Measurements from ENCODE around the gene CTSC. TPM values are rescaled to one million over a fixed set of nuclear protein-coding genes. Genes with fewer than 3 reads are reported as not detected.

CTSC gene
- total RNA-seq, 1 experiment from 2014 or later = 38.0 TPM

DNA sequence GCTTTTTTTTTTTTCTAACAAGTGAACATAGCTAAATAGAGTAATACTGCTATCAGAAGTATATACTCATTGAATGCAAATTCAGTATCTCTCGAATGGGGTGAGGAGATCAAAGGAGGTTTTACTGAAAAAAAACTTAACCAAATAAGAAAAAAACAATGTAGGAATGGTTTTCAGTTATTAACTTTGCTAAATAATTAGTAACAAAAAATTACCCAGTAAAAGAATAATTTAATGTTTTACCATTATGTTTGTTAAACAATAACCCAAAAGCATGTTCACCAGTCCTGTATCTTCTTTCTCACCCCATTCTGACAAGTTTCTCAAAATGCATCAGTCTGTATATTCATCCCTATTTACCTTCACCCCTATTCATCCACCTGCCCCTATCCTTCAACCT is 22.6 kb upstream of the CTSC start:
- H2AFZ ChIP-seq (ENCODE audit: low read depth, low read length, poor library complexity, severe bottlenecking) = no peak overlapping the region
- H3K4me1 ChIP-seq (ENCODE audit: control insufficient read depth in 1 of 2, insufficient read depth in 2 of 2, low read length in 2 of 2) = peaks cover 0 to 8% of the 10 kb centered on the region in 2 experiments; a peak in 1 of 4 replicates
- H3K27me3 ChIP-seq (ENCODE audit: insufficient read depth, low read length) = no peaks in the 10 kb centered on the region
- no peaks in the 10 kb centered on the region for H3K36me3 ChIP-seq (ENCODE audit: control insufficient read depth in 1 of 2, insufficient read depth in 2 of 2, low read length in 2 of 2)
- H4K20me1 ChIP-seq (ENCODE audit: insufficient read depth) = no peaks in the 10 kb centered on the region
- H3K9me3 ChIP-seq (ENCODE audit: control insufficient read depth in 1 of 2, insufficient read depth in 1 of 2, low read depth in 1 of 2, low read length in 2 of 2) = no peaks in the 10 kb centered on the region
- no peak for TF ChIP-seq RAD21 (IDR thresholded peaks at IDR 0.05; ENCODE audit: low read depth)
- TF ChIP-seq CEBPB (IDR thresholded peaks at IDR 0.05; ENCODE audit: low read depth) = no peak
- TF ChIP-seq JUND (IDR thresholded peaks at IDR 0.05) = no peak
- no peak for TF ChIP-seq ZNF274 (IDR thresholded peaks at IDR 0.05; ENCODE audit: low read depth, low read length)
- TF ChIP-seq EZH2 (IDR thresholded peaks at IDR 0.05) = no peak
- TF ChIP-seq TCF7L2 (IDR thresholded peaks at IDR 0.05; ENCODE audit: borderline replicate concordance, extremely low read depth, insufficient read depth, insufficient read length) = no peak
- TF ChIP-seq ZFX (IDR thresholded peaks at IDR 0.05) = no peak
- TF ChIP-seq ELF1 (IDR thresholded peaks at IDR 0.05; ENCODE audit: borderline replicate concordance, low read depth) = no peak
- TF ChIP-seq SIN3A (IDR thresholded peaks at IDR 0.05; ENCODE audit: low read depth) = no peak
- TF ChIP-seq POLR2A (IDR thresholded peaks at IDR 0.05; ENCODE audit: borderline replicate concordance, extremely low read depth, insufficient read depth, insufficient read length) = no peak
- no peak for TF ChIP-seq SRF (IDR thresholded peaks at IDR 0.05; ENCODE audit: low read depth)
- no peak for TF ChIP-seq POLR2AphosphoS5 (IDR thresholded peaks at IDR 0.05; ENCODE audit: low read depth, low read length)
- TF ChIP-seq FOSL1 (IDR thresholded peaks at IDR 0.05; ENCODE audit: low read depth) = no peak
- no peak for TF ChIP-seq SP1 (IDR thresholded peaks at IDR 0.05; ENCODE audit: low read depth)
- TF ChIP-seq, protein P1, sequence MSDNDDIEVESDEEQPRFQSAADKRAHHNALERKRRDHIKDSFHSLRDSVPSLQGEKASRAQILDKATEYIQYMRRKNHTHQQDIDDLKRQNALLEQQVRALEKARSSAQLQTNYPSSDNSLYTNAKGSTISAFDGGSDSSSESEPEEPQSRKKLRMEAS (IDR thresholded peaks at IDR 0.05) = no peak
- no peak for TF ChIP-seq EZH2phosphoT487 (IDR thresholded peaks at IDR 0.05; ENCODE audit: borderline replicate concordance)
- TF ChIP-seq YY1 (IDR thresholded peaks at IDR 0.05; ENCODE audit: extremely low read depth, insufficient replicate concordance, low read depth, low read length) = no peak
- TF ChIP-seq REST (IDR thresholded peaks at IDR 0.05; ENCODE audit: low read depth) = no peak
- CTCF ChIA-PET = no interaction called here
- no peak for ATAC-seq
- H3K4me2 ChIP-seq (ENCODE audit: low read length) = no peak overlapping the region
- intact Hi-C loops (cut with micrococcal nuclease) = no loop called here
- no peaks in the 10 kb centered on the region for H3K79me2 ChIP-seq (ENCODE audit: insufficient read depth, low read length)
- H3K27ac ChIP-seq (ENCODE audit: low read depth, low read length) = no peak overlapping the region
- POLR2A ChIA-PET = no interaction called here
- H3K9ac ChIP-seq (ENCODE audit: low read length) = no peak overlapping the region
- H3K4me3 ChIP-seq (replicated peaks in 1 of 2; ENCODE audit: low read depth in 1 of 2, low read length in 2 of 2) = no peak overlapping the region
- DNase-seq (ENCODE audit: low read depth, low spot score) = no peak
- no peaks in the 10 kb centered on the region for H3K9me2 ChIP-seq (ENCODE audit: insufficient read depth)
- RAD21 ChIA-PET (ENCODE audit: low non-redundant PET in 1 of 2, low total read pairs in 2 of 2, uncharacterized antibody in 2 of 2, unreplicated experiment in 2 of 2) = no interaction called here
- BruUV-seq (replicated peaks) = no TSS peak

Data from HCT116 (cell line).